H1 (cell line): ENCODE data around the gene RNF13. TPM values are rescaled to one million over a fixed set of nuclear protein-coding genes. Genes with fewer than 3 reads are reported as not detected.

ENCODE experiments used
- CTCF ChIA-PET: fragments of 300-600 bp; sonication (Branson Sonifier 250); formaldehyde crosslinking; loops from one replicate; lab custom pipeline; 2021; ENCODE audit not compliant: partially characterized antibody; lab: Charles Lee
- POLR2A ChIA-PET: fragments of 300-600 bp; sonication (Branson Sonifier 250); formaldehyde crosslinking; loops from one replicate; lab custom pipeline; 2021; ENCODE audit warnings: inconsistent platforms; ENCODE audit not compliant: partially characterized antibody; lab: Charles Lee
- DNase-seq, 2 experiments: peaks; one replicate each; pipeline versions ENCODE4 v3.0.0 to v3.0.0-alpha.2; 2010 to 2022; ENCODE audit warnings: low spot score in 2 of 2, low read depth in 1 of 2, mixed read lengths in 1 of 2
- FAIRE-seq: peaks from 2 replicates; lab custom pipeline; 2011; peaks lifted over from hg19 to GRCh38; lab: Jason Lieb, UNC
- H2AFZ ChIP-seq: 2 replicates; pipeline ENCODE4 v1.8.1; 2012; ENCODE audit warnings: low read length, inconsistent platforms
- H2AK5ac ChIP-seq: 2 replicates; pipeline ENCODE4 v1.6.1; 2013; ENCODE audit warnings: low read depth, low read length
- H2BK120ac ChIP-seq: replicated peaks from 2 replicates; pipeline ENCODE3; 2013; ENCODE audit warnings: low read depth, low read length, inconsistent platforms
- H2BK12ac ChIP-seq: 2 replicates; pipeline ENCODE4 v1.6.1; 2013; ENCODE audit warnings: low read depth, low read length
- H2BK15ac ChIP-seq: 2 replicates; pipeline ENCODE4 v1.6.1; 2013; ENCODE audit warnings: low read length
- H2BK20ac ChIP-seq: 2 replicates; pipeline ENCODE4 v1.6.1; 2013; ENCODE audit warnings: low read length
- H2BK5ac ChIP-seq: 2 replicates; pipeline ENCODE4 v1.6.1; 2013; ENCODE audit warnings: low read depth, low read length
- H3K14ac ChIP-seq: 2 replicates; pipeline ENCODE4 v1.6.1; 2013; ENCODE audit warnings: inconsistent platforms; ENCODE audit not compliant: insufficient read length
- H3K18ac ChIP-seq: 2 replicates; pipeline ENCODE4 v1.6.1; 2013; ENCODE audit warnings: low read length; ENCODE audit errors: extremely low read depth
- H3K23ac ChIP-seq: 2 replicates; pipeline ENCODE4 v1.6.1; 2013; ENCODE audit warnings: inconsistent platforms; ENCODE audit not compliant: insufficient read length
- H3K23me2 ChIP-seq: 2 replicates; pipeline ENCODE4 v1.6.1; 2013; ENCODE audit warnings: low read depth, low read length
- H3K27ac ChIP-seq: 2 replicates; pipeline ENCODE4 v1.6.1; 2011; ENCODE audit warnings: low read depth, low read length, inconsistent platforms
- H3K27me3 ChIP-seq, 4 experiments: replicated peaks in 1 of 4; 1 replicate in 1 of 4; 2 replicates in 3 of 4; pipeline versions ENCODE4 v1.6.1 to v1.8.1; 2011 to 2013; ENCODE audit warnings: low read length in 3 of 4, mild to moderate bottlenecking in 3 of 4, inconsistent platforms in 2 of 4, mixed read lengths in 2 of 4, moderate library complexity in 1 of 4; ENCODE audit not compliant: control insufficient read depth in 3 of 4, insufficient read depth in 3 of 4; ENCODE audit errors: extremely low read depth in 1 of 4
- H3K36me3 ChIP-seq, 4 experiments: 2 replicates each; pipeline versions ENCODE4 v1.6.1 to v1.8.1; 2011 to 2013; ENCODE audit warnings: mild to moderate bottlenecking in 4 of 4, low read length in 3 of 4, moderate library complexity in 2 of 4, control low read depth in 1 of 4, inconsistent platforms in 1 of 4; ENCODE audit not compliant: insufficient read depth in 4 of 4, control insufficient read depth in 2 of 4
- H3K4ac ChIP-seq: replicated peaks from 2 replicates; pipeline ENCODE3; 2013; ENCODE audit warnings: low read length, low read depth, mixed read lengths, inconsistent platforms; ENCODE audit not compliant: insufficient read length
- H3K4me1 ChIP-seq, 4 experiments: replicated peaks in 1 of 4; 1 replicate in 1 of 4; 2 replicates in 3 of 4; pipeline versions ENCODE4 v1.6.1 to v1.8.1; 2011 to 2013; ENCODE audit warnings: low read length in 3 of 4, inconsistent platforms in 2 of 4, mixed read lengths in 1 of 4; ENCODE audit not compliant: insufficient read depth in 4 of 4, control insufficient read depth in 3 of 4
- H3K4me2 ChIP-seq, 2 experiments: 2 replicates each; pipeline versions ENCODE4 v1.6.1 to v1.8.1; 2011 to 2013; ENCODE audit warnings: low read depth in 2 of 2, low read length in 2 of 2, control low read depth in 1 of 2, inconsistent platforms in 1 of 2, mild to moderate bottlenecking in 1 of 2; ENCODE audit not compliant: insufficient read depth in 1 of 2
- H3K4me3 ChIP-seq, 4 experiments: fragments of 200-600, 300-600 bp in 1 of 4; sonication (generic), shearing (Covaris generic), sonication (Bioruptor Twin) in 1 of 4; 2 replicates each; pipeline versions ENCODE4 v1.5.1 to v1.8.1; 2011 to 2016; ENCODE audit warnings: low read length in 4 of 4, low read depth in 3 of 4, control low read depth in 2 of 4, inconsistent platforms in 2 of 4, mild to moderate bottlenecking in 2 of 4, mixed read lengths in 1 of 4, moderate library complexity in 1 of 4; ENCODE audit not compliant: insufficient read depth in 2 of 4; ENCODE audit errors: extremely low read depth in 1 of 4
- H3K56ac ChIP-seq: replicated peaks from 2 replicates; pipeline ENCODE3; 2013; ENCODE audit warnings: low read depth, mild to moderate bottlenecking, mixed read lengths, low read length, inconsistent platforms; ENCODE audit not compliant: insufficient read length
- H3K79me1 ChIP-seq: 2 replicates; pipeline ENCODE4 v1.6.1; 2013; ENCODE audit warnings: low read depth, low read length, control low read depth
- H3K79me2 ChIP-seq, 2 experiments: 2 replicates each; pipeline versions ENCODE4 v1.6.1 to v1.8.1; 2012 to 2013; ENCODE audit warnings: low read length in 2 of 2, mild to moderate bottlenecking in 2 of 2, inconsistent platforms in 1 of 2; ENCODE audit not compliant: insufficient read depth in 2 of 2, control insufficient read depth in 1 of 2
- H3K9ac ChIP-seq, 4 experiments: replicated peaks in 1 of 4; 1 replicate in 1 of 4; 2 replicates in 3 of 4; pipeline versions ENCODE4 v1.6.1 to v1.8.1; 2011 to 2013; ENCODE audit warnings: low read depth in 3 of 4, low read length in 3 of 4, control low read depth in 2 of 4, mild to moderate bottlenecking in 2 of 4, moderate library complexity in 2 of 4, inconsistent platforms in 1 of 4; ENCODE audit errors: extremely low read depth in 1 of 4
- H3K9me3 ChIP-seq, 2 experiments: 2 replicates each; pipeline versions ENCODE4 v1.6.1 to v1.8.1; 2012 to 2013; ENCODE audit warnings: mild to moderate bottlenecking in 2 of 2, moderate library complexity in 2 of 2, control low read depth in 1 of 2, inconsistent platforms in 1 of 2, low read depth in 1 of 2, low read length in 1 of 2, mixed read lengths in 1 of 2; ENCODE audit not compliant: insufficient read depth in 2 of 2
- H4K20me1 ChIP-seq, 2 experiments: replicated peaks in 1 of 2; 2 replicates each; pipeline versions ENCODE3 to v1.8.1; 2011 to 2013; ENCODE audit warnings: inconsistent platforms in 2 of 2, low read length in 2 of 2, mild to moderate bottlenecking in 1 of 2; ENCODE audit not compliant: insufficient read depth in 2 of 2, control insufficient read depth in 1 of 2
- H4K5ac ChIP-seq: 2 replicates; pipeline ENCODE4 v1.6.1; 2013; ENCODE audit warnings: low read length, low read depth, mixed read lengths, inconsistent platforms; ENCODE audit not compliant: insufficient read length
- H4K8ac ChIP-seq: 2 replicates; pipeline ENCODE4 v1.8.0; 2013; ENCODE audit warnings: mild to moderate bottlenecking, moderate library complexity, low read length, inconsistent platforms; ENCODE audit not compliant: insufficient read depth; ENCODE audit errors: extremely low read depth
- H4K91ac ChIP-seq: replicated peaks from 2 replicates; pipeline ENCODE3; 2013; ENCODE audit warnings: low read length, mixed read lengths, inconsistent platforms; ENCODE audit not compliant: insufficient read length
- EGR1 ChIP-seq: IDR thresholded peaks from 2 replicates; pipeline ENCODE4 v1.6.1; 2011; ENCODE audit warnings: low read depth, low read length, borderline replicate concordance
- MAX ChIP-seq: IDR thresholded peaks from 2 replicates; pipeline ENCODE4 v1.6.1; 2012; ENCODE audit warnings: inconsistent platforms
- WGBS, 2 experiments: shearing (Covaris generic) in 1 of 2; methylation state at CpG; one replicate each; pipeline versions ENCODE4 v1.1.6 to v1.1.7; 2013 to 2015; ENCODE audit warnings: low lambda C conversion rate in 2 of 2, mixed read lengths in 2 of 2, inconsistent platforms in 1 of 2, low coverage in 1 of 2, missing lambda C conversion rate in 1 of 2; ENCODE audit not compliant: insufficient replicate concordance in 2 of 2, insufficient coverage in 1 of 2, insufficient read length in 1 of 2; ENCODE audit errors: extremely low coverage in 1 of 2, missing lambda C conversion rate in 1 of 2; 5-methylcytosine and 5-hydroxymethylcytosine counted together
- polyA plus RNA-seq, 7 experiments: library from polyadenylated mRNA; depleted of rRNA in 3 of 7; stranded (reverse) in 5 of 7; unstranded in 2 of 7; fragments of >200 nt in 5 of 7; fragments of 200-250 nt in 2 of 7; gene quantifications; 1 replicate in 5 of 7; 2 replicates in 1 of 7; 4 replicates in 1 of 7; pipeline versions ENCODE4 v1.2.1 to v1.2.3, GENCODE V29; 2011 to 2013; ENCODE audit warnings: missing spikeins in 2 of 7, mixed read lengths in 2 of 7
- total RNA-seq: library from RNA; stranded (reverse); fragmentation: NEBNext Ultra II Directional; extraction: Animal tissue kit (Norgen Biotek cat#: 25700); gene quantifications from 2 replicates; pipeline ENCODE4 v1.2.1, GENCODE V29; 2021

RNF13 gene
- total and polyA plus RNA-seq, 2 of the 8 experiments (the other 6 are each of a cell fraction or from before 2014, with no cell fraction given) = 19.4 to 35.4 TPM

GRCh38 chr3:149781741-149782140, 31.3 kb upstream of the RNF13 start:
- H3K4me2 ChIP-seq = no peak overlapping the region
- no peaks in the 10 kb centered on the region for H3K4me1 ChIP-seq
- H3K14ac ChIP-seq = no peak overlapping the region
- no peaks in the 10 kb centered on the region for H4K20me1 ChIP-seq
- H4K8ac ChIP-seq = no peak overlapping the region
- H3K23me2 ChIP-seq = no peaks in the 10 kb centered on the region
- no peak overlapping the region for H3K4ac ChIP-seq
- no peak overlapping the region for H2AK5ac ChIP-seq
- no peak overlapping the region for H3K23ac ChIP-seq
- no peaks in the 10 kb centered on the region for H3K79me1 ChIP-seq
- POLR2A ChIA-PET = no interaction called here
- no peak overlapping the region for H2BK120ac ChIP-seq
- no peak overlapping the region for H4K91ac ChIP-seq
- H3K9me3 ChIP-seq = no peaks in the 10 kb centered on the region
- FAIRE-seq = no peak
- CTCF ChIA-PET = interaction anchor here (1.2 to 3.8 kb wide), 5 partner anchors 10 to 251 kb away, joined by 4 to 47 read pairs (median 8); no protein-coding TSS in a partner anchor
- TF ChIP-seq EGR1 = no peak
- TF ChIP-seq MAX = no peak
- TF ChIP-seq, all 59 proteins: peak for 0
- H2BK12ac ChIP-seq = no peak overlapping the region
- DNase-seq = no peak
- no peak overlapping the region for H2BK5ac ChIP-seq
- H2BK20ac ChIP-seq = no peak overlapping the region
- H3K56ac ChIP-seq = no peak overlapping the region
- H3K27me3 ChIP-seq = no peaks in the 10 kb centered on the region
- WGBS, 2 experiments = 97% methylated on average over 3 of the region's 3 CpGs; no CpG with 5 or more reads in 1 of the 2 experiments
- H4K5ac ChIP-seq = no peak overlapping the region
- H3K18ac ChIP-seq = no peak overlapping the region
- no peak overlapping the region for H2BK15ac ChIP-seq
- H3K4me3 ChIP-seq = no peak overlapping the region
- H3K27ac ChIP-seq = no peak overlapping the region
- no peak overlapping the region for H2AFZ ChIP-seq
- H3K9ac ChIP-seq = no peak overlapping the region
- H3K36me3 ChIP-seq = no peaks in the 10 kb centered on the region; a peak in 1 of 8 replicates
- H3K79me2 ChIP-seq = no peaks in the 10 kb centered on the region
